ENCODE data around the gene PHRF1.

PHRF1 gene

GRCh38 chr11:537622-538430, 38.4 kb upstream of the PHRF1 start:
- DNase-seq = no peak

GRCh38 chr11:538431-539051, 37.7 kb upstream of the PHRF1 start:
- DNase-seq = no peak

- DNase-seq = no peak
Observed at GRCh38 chr11:539971-540481, 36.2 kb upstream of the PHRF1 start.

GRCh38 chr11:540583-541432, 35.5 kb upstream of the PHRF1 start:
- no peak for DNase-seq

- no peak for DNase-seq
Observed at GRCh38 chr11:541433-541885, 34.8 kb upstream of the PHRF1 start.

GRCh38 chr11:544817-545166, 31.5 kb upstream of the PHRF1 start:
- no peak for DNase-seq

GRCh38 chr11:545171-545570, 31.1 kb upstream of the PHRF1 start:
- no peak for DNase-seq

GRCh38 chr11:548700-549603, 27.3 kb upstream of the PHRF1 start:
- no peak for DNase-seq

- DNase-seq = no peak
Observed at GRCh38 chr11:550021-550745, 26.1 kb upstream of the PHRF1 start.

- DNase-seq = no peak
Observed at GRCh38 chr11:550746-551085, 25.6 kb upstream of the PHRF1 start.

- no peak for DNase-seq
Observed at GRCh38 chr11:551131-551530, 25.1 kb upstream of the PHRF1 start.

- DNase-seq = no peak
Observed at GRCh38 chr11:551596-551995, 24.7 kb upstream of the PHRF1 start.

GRCh38 chr11:553083-553987, 22.9 kb upstream of the PHRF1 start:
- no peak for DNase-seq

GRCh38 chr11:553988-554340, 22.3 kb upstream of the PHRF1 start:
- DNase-seq = no peak

- no peak for DNase-seq
Observed at GRCh38 chr11:554428-555226, 21.6 kb upstream of the PHRF1 start.

GRCh38 chr11:555227-555779, 21.0 kb upstream of the PHRF1 start:
- no peak for DNase-seq

GRCh38 chr11:555780-556661, 20.2 kb upstream of the PHRF1 start:
- no peak for DNase-seq

GRCh38 chr11:556662-557256, 19.5 kb upstream of the PHRF1 start:
- DNase-seq = no peak
